Skeletal muscle tissue (tissue), 4 donors: ENCODE data around the gene SCYL2. TPM values are rescaled to one million over a fixed set of nuclear protein-coding genes. Genes with fewer than 3 reads are reported as not detected.
"Not testable (repeated sequence)": the region's sequence is repeated elsewhere in the genome, so short reads cannot be mapped to it uniquely, and the experiment has no call there.

Experiments
- H3K27ac ChIP-seq: one replicate; pipeline ENCODE4 v1.7.0; 2013; ENCODE audit warnings: mild to moderate bottlenecking, low read depth, low read length, inconsistent platforms
- H3K27me3 ChIP-seq, 3 donors: one replicate each; pipeline ENCODE4 v1.7.0; 2013; ENCODE audit warnings: low read length in 3 of 3; ENCODE audit not compliant: control insufficient read depth in 3 of 3, insufficient read depth in 3 of 3
- H3K36me3 ChIP-seq, 3 donors: one replicate each; pipeline ENCODE4 v1.7.0; 2013; ENCODE audit warnings: low read length in 3 of 3; ENCODE audit not compliant: control insufficient read depth in 3 of 3, insufficient read depth in 3 of 3
- H3K4me1 ChIP-seq, 3 donors: one replicate each; pipeline ENCODE4 v1.7.0; 2013; ENCODE audit warnings: low read length in 3 of 3, mild to moderate bottlenecking in 3 of 3; ENCODE audit not compliant: control insufficient read depth in 3 of 3, insufficient read depth in 3 of 3
- H3K4me3 ChIP-seq, 3 donors: one replicate each; pipeline ENCODE4 v1.7.0; 2013; ENCODE audit warnings: low read length in 3 of 3
- H3K9ac ChIP-seq, 3 donors: one replicate each; pipeline ENCODE4 v1.7.0; 2013; ENCODE audit warnings: low read length in 3 of 3, mild to moderate bottlenecking in 3 of 3, moderate library complexity in 2 of 3, low read depth in 1 of 3
- H3K9me3 ChIP-seq, 3 donors: one replicate each; pipeline ENCODE4 v1.7.0; 2013; ENCODE audit warnings: low read length in 3 of 3; ENCODE audit not compliant: control insufficient read depth in 3 of 3
- total RNA-seq: library from RNA; depleted of rRNA; stranded (reverse); fragments of >200 nt; gene quantifications from one replicate; pipeline ENCODE4 v1.2.3, GENCODE V29; 2014
- donor health status: Osteomylitis.

The SCYL2 gene
- total RNA-seq, 1 donor from 2014 or later: 43.3 TPM

GRCh38 chr12:100304334-100304733 is 37.4 kb downstream of the SCYL2 start:
- H3K4me3 ChIP-seq, H3K27ac ChIP-seq, H3K9ac ChIP-seq, H3K9me3 ChIP-seq, H3K4me1 ChIP-seq, H3K27me3 ChIP-seq: not testable (repeated sequence)
- peaks cover 14 to 32% (median 21%) of the 10 kb centered on the region in 3 donors for H3K36me3 ChIP-seq

GRCh38 chr12:100308138-100308537 is 41.2 kb downstream of the SCYL2 start:
- not testable (repeated sequence) for H3K4me3 ChIP-seq, H3K27ac ChIP-seq, H3K27me3 ChIP-seq, H3K9me3 ChIP-seq, H3K9ac ChIP-seq, H3K4me1 ChIP-seq
- peaks cover 9 to 14% (median 14%) of the 10 kb centered on the region in 3 donors for H3K36me3 ChIP-seq

- no peak overlapping the region for H3K9ac ChIP-seq
- no peaks in the 10 kb centered on the region for H3K4me1 ChIP-seq
- no peaks in the 10 kb centered on the region for H3K27me3 ChIP-seq
- no peak overlapping the region for H3K4me3 ChIP-seq
- H3K36me3 ChIP-seq: peaks cover 6 to 24% (median 17%) of the 10 kb centered on the region in 3 donors
- H3K27ac ChIP-seq: no peak overlapping the region
- no peaks in the 10 kb centered on the region for H3K9me3 ChIP-seq
Observed at GRCh38 chr12:100311317-100311716, 44.3 kb downstream of the SCYL2 start.

- Histone ChIP-seq H3K4me1 (no peaks in the 10 kb centered on the region), H3K27me3 (no peaks in the 10 kb centered on the region), H3K9ac (no peak overlapping the region), H3K27ac (no peak overlapping the region), H3K4me3 (no peak overlapping the region), H3K9me3 (no peaks in the 10 kb centered on the region), H3K36me3 (peaks cover 12 to 26% (median 13%) of the 10 kb centered on the region in 3 donors)
Observed at GRCh38 chr12:100317371-100317770, 50.4 kb downstream of the SCYL2 start.

GRCh38 chr12:100324498-100324897 is 57.5 kb downstream of the SCYL2 start:
- H3K9me3 ChIP-seq: no peaks in the 10 kb centered on the region
- H3K4me3 ChIP-seq: no peak overlapping the region
- H3K27me3 ChIP-seq: no peaks in the 10 kb centered on the region
- no peaks in the 10 kb centered on the region for H3K4me1 ChIP-seq
- peaks cover 2 to 13% (median 11%) of the 10 kb centered on the region in 3 donors for H3K36me3 ChIP-seq
- H3K9ac ChIP-seq: no peak overlapping the region
- no peak overlapping the region for H3K27ac ChIP-seq

GRCh38 chr12:100326208-100326607 is 59.2 kb downstream of the SCYL2 start:
- Histone ChIP-seq H3K4me3 (no peak overlapping the region), H3K9ac (no peak overlapping the region), H3K36me3 (peaks cover 0 to 19% (median 17%) of the 10 kb centered on the region in 3 donors), H3K27ac (no peak overlapping the region), H3K27me3 (no peaks in the 10 kb centered on the region), H3K4me1 (no peaks in the 10 kb centered on the region), H3K9me3 (no peaks in the 10 kb centered on the region)

GRCh38 chr12:100329800-100330199 is 62.8 kb downstream of the SCYL2 start:
- H3K4me3 ChIP-seq: no peak overlapping the region
- no peaks in the 10 kb centered on the region for H3K27me3 ChIP-seq
- H3K9ac ChIP-seq: no peak overlapping the region
- H3K4me1 ChIP-seq: no peaks in the 10 kb centered on the region
- H3K9me3 ChIP-seq: no peaks in the 10 kb centered on the region
- no peak overlapping the region for H3K27ac ChIP-seq
- peaks cover 0 to 22% (median 19%) of the 10 kb centered on the region in 3 donors for H3K36me3 ChIP-seq

- no peak overlapping the region for H3K4me3 ChIP-seq
- no peaks in the 10 kb centered on the region for H3K4me1 ChIP-seq
- peak overlapping the region in 1 of 3 donors; percentile 36 for H3K9ac ChIP-seq
- H3K27ac ChIP-seq: no peak overlapping the region
- no peaks in the 10 kb centered on the region for H3K9me3 ChIP-seq
- peaks cover 3 to 27% (median 26%) of the 10 kb centered on the region in 3 donors for H3K36me3 ChIP-seq
- no peaks in the 10 kb centered on the region for H3K27me3 ChIP-seq
Observed at GRCh38 chr12:100331871-100332270, 64.9 kb downstream of the SCYL2 start.

GRCh38 chr12:100332852-100333251 is 65.9 kb downstream of the SCYL2 start:
- Histone ChIP-seq H3K9me3 (no peaks in the 10 kb centered on the region), H3K4me3 (no peak overlapping the region), H3K9ac (no peak overlapping the region), H3K27me3 (no peaks in the 10 kb centered on the region), H3K27ac (no peak overlapping the region), H3K4me1 (no peaks in the 10 kb centered on the region), H3K36me3 (peaks cover 3 to 32% (median 24%) of the 10 kb centered on the region in 3 donors)

GRCh38 chr12:100337299-100337698 is 70.3 kb downstream of the SCYL2 start:
- no peaks in the 10 kb centered on the region for H3K4me1 ChIP-seq
- no peak overlapping the region for H3K4me3 ChIP-seq
- no peaks in the 10 kb centered on the region for H3K9me3 ChIP-seq
- H3K36me3 ChIP-seq: peaks cover 10 to 30% (median 22%) of the 10 kb centered on the region in 3 donors
- H3K27me3 ChIP-seq: no peaks in the 10 kb centered on the region
- H3K27ac ChIP-seq: no peak overlapping the region
- H3K9ac ChIP-seq: no peak overlapping the region

GRCh38 chr12:100337727-100338126 is 70.8 kb downstream of the SCYL2 start:
- Histone ChIP-seq H3K36me3 (peaks cover 10 to 30% (median 22%) of the 10 kb centered on the region in 3 donors), H3K27ac (no peak overlapping the region), H3K4me3 (no peak overlapping the region), H3K9me3 (no peaks in the 10 kb centered on the region), H3K4me1 (no peaks in the 10 kb centered on the region), H3K9ac (no peak overlapping the region), H3K27me3 (no peaks in the 10 kb centered on the region)
